GM18526 (cell line): ENCODE measurements around the gene IKZF5.
A peak's percentile ranks its signal among the peaks of the same experiment; 100 is the strongest.

Experiments used
- POLR2A ChIP-seq: IDR thresholded peaks from 3 replicates; pipeline ENCODE4 v1.6.1; 2011; ENCODE audit not compliant: insufficient read length; ENCODE audit errors: extremely low read depth

Gene IKZF5, protein sequence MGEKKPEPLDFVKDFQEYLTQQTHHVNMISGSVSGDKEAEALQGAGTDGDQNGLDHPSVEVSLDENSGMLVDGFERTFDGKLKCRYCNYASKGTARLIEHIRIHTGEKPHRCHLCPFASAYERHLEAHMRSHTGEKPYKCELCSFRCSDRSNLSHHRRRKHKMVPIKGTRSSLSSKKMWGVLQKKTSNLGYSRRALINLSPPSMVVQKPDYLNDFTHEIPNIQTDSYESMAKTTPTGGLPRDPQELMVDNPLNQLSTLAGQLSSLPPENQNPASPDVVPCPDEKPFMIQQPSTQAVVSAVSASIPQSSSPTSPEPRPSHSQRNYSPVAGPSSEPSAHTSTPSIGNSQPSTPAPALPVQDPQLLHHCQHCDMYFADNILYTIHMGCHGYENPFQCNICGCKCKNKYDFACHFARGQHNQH

DNA sequence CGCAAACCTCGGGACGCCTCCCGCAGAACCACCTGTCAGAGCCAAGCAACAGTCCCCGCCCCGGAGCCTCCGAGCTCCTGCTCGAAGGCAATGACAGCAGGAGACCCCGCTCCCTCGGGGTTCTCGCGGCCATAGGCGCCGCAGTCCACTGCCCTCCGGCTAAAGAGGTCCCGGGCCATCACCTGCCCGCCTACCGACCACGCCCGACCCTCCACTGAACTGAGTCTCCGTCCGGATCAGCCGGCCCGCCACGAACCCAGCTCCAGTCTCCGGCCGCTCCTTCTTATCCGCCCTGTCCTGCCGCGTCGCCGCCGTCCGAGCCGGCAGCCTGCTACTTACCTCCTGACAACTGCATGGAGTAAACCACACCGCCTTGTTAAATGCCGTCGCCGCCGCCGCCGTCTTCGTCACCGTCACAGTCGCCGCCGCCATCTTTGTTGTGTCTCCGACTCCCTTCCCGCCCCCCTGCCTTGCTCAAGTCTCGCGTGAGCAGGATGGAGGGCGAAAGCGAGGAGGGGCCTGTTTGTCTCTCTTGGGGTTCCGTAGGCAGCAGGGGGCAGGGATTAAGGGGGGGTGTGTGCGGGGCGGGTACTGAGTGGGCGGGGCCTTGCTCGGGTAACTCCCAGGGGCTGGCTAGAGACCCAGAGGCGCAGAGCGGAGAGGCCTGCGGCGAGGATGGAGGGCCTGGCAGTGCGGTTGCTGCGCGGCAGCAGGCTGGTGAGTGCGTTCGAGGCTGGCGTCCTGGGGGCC lies at the start of gene IKZF5, which contains the start of gene ACADSB:
Gene IKZF5, minus strand, starts transcription at position 441 of the 750 bp plus-strand sequence. CDS start 10,170 bp downstream, outside the sequence.
Gene ACADSB, plus strand, starts transcription at position 652 of the 750 bp plus-strand sequence. Its CDS starts 24 bp downstream, at position 676.
- peak; percentile 96 for TF ChIP-seq POLR2A

DNA sequence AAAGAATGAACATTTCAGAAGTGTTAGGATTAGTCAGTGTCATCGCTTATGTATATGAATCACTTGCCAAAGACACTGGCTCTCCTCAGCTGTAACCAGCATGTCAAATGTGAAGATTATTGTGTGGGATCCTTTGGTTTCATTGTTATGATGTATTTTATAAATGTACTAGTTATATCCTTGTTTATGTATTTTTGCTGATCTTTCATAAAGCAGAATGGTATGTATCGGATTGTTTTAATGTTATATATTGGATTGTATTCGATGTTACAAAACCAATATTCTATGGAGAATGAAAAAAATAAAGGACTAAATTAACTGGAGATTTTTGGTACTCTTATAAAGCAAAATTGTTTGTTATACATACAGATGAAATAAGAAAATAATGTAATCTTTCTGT lies 49.4 kb upstream of the IKZF5 start:
- TF ChIP-seq POLR2A, result no peak

DNA sequence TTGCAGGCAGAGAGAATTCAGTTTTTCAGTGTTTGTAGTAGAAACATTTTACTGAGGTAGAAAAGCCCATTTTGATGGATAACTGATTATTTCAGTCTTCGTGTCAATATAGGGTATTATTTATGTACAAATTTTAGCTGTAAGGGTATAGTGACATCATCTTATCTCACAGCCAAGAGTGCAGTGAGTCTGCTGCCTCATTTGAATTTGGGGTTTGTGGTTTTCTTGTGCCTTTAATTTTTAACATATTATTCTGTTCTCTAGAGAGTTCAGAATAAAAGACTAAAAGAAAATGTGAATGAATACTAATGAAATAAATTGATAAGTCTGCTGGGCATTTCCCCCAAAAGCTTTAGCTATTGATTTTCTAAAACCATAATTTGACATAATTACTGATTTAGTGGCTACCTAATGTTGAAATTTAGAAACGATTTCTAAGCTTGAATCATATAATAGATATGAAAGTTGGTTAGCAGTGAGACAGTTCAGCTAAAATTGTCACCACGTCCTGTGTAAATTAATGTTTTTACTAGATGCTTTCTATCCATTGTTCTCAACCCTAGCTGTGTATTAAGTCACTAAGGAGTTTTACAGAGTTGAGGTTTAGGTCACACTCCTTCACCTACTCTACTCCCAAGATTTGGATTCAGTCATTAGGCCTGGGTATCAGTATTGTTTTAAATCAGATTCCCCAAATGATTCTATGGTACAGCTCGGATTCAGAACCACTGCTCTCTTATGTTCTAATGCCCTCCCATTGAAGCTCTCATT lies 37.6 kb upstream of the IKZF5 start:
- TF ChIP-seq POLR2A, result no peak

DNA sequence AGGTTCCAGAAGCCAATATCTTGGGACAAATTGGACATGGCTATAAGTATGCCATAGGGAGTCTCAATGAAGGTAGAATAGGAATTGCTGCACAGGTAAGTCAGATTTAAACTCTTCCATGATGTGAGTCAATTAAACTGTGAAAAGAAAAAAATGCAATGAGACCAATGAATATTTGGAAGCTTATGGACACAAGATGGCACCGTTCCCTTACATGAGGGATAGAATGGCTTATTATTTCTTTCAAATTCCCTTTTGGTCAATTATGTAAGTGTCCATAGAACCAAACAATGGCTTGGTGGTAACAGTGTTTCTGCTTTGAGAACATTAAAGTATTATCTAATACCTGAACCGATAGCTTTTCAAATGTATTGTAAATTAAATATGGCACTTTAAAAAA lies 35.8 kb upstream of the IKZF5 start:
- TF ChIP-seq POLR2A, result no peak

DNA sequence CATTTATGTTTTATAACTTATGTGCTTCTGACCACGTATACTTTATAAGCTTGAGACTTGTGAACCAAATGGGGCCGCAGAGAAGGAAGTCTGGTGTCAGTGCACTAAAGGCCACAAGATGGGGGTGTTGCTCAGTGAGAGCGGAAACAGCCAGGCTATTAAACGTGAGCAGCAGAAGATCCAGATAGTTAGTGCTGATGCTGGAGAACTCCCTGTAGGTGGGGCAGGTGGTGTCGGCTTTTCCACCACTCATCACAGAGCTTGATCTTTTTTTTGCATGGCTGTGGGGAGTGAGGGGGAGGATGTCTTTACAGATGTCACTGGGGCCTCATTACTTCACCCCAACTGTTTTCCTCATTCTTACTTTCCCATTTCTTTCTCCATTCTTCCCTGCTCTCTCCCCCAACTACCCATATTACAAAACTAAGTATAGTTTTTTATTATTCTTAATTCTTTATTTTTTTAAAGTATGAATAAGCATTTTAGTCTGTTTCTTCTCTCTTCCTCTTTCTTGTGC lies 34.9 kb upstream of the IKZF5 start:
- TF ChIP-seq POLR2A, result no peak

DNA sequence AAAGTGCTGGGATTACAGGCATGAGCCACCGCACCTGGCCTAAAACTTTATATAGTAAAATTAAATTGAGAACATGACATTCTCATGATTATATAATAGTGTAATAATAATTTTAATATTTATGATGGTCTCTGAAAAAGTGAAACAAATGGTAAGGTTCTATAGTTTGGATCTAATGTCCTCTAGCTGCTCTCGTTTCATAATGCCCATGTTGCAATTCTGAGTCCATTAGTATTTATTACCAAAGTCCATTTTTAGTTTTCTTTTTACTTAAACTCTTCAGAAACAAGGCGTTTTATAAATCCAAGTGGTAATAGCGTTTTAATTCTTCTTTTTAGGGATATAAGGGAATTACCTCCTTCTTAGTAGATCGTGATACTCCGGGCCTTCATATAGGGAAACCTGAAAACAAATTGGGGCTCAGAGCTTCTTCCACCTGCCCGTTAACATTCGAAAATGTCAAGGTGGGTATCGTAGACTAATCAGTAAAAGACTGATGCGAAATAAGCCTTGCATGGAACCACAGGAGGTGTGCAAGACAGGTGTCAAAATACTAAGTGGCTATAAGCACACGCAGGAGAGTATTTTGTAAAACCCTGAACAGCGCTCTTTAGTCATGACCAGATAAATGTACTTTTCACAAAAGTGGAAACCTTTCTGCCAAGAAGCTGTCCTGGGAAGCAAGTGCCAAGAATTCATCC lies 34.3 kb upstream of the IKZF5 start:
- no peak for TF ChIP-seq POLR2A

DNA sequence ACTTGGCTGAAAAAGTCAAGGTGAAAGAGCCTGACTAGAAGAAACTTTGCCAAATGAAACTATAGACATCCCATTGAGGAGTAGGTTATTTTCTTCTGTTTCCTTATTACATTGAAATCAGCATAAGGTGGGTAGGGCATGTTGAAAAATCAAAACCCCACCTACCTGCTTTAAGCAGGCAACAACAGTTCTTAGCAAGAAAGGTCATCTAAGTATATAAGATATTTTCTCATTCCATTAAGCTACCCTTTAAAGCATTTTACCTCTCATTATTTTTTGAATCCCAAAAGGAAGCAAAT lies 31.0 kb upstream of the IKZF5 start:
- no peak for TF ChIP-seq POLR2A

DNA sequence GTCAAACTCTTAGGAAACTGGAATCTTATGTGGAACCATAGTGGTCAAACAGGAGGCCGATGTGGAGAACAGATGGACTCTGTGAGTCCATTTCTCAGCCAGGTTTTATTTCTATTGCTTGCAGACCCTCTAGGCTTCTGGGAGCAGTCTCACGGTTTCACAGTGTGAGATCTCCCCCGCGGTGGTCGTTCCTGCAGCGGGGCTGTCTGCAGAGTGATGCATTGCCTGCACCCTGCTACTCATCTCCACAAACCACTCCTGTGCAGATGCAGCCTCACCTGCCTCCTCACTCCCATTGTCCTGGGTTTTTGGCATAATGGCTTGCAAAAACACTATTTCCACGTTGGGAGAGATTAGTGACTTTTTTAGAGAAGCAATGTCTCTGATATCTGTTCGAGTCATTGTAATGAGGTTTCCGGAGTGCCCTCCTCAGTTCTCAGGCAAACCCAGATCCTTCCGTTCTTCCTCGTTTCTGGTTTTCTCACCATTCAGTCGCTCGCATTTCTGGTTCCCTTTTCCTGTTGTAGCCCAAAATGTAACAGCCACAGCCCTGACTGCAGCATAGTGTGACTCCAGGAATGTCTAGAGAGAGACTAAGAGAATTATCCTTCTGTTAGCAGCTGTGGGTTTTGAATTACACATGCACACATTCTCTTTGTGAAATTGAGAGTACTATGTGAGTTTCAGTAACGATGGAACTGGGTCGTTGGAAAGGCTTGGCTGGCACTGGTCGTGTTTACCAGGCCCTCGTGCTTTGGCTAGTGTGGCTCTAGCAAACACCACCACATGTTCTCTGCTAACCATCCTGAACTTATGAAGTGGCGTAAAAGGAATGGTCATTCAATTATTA lies 30.4 kb upstream of the IKZF5 start:
- no peak for TF ChIP-seq POLR2A

DNA sequence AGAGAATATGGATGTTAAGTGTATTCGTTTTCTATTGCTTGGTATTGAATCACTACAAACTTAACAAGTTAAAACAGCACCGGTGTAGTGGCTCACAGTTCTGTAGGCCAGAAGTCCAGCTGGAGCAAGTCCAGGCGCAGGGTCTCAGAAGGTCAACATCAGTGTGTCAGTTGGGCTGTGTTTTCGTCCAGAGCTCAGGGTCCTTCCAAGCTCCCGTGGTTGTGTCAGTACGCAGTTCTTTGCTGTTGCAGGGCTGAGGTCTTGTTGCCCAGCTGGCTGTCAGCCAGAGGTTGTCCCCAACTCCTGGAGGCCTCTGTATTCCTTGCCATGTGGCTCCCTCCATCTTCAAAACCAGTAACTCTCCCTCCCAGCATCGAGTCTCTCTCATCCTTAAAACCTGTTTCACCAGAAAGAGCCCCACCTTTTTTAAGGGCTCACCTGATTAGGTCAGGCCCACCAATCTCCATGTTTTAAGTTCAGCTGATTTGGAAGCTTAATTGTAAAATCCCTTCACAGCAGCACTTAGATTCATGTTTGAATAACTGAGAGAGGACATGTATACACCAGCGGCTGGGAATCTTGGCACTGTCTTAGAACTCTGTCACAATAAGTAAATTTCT lies 27.0 kb upstream of the IKZF5 start:
- TF ChIP-seq POLR2A, result no peak

DNA sequence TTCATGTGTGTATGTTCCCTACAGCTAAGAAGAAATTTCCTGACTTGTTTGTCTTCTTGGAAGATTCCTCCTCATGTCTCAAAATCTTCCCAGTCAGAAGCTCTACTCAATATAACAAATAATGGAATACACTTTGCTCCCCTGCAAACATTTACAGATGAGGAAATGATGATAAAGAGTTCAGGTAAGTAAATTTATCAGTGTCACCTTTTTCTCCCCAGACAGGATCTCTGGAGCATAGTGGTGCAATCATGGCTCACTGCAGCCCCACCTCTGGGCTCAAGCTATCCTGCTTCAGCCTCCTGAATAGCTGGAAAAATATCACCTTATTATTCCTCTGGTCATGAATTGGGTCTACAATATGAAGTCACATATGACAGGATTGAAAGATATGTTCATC lies 25.7 kb upstream of the IKZF5 start:
- no peak for TF ChIP-seq POLR2A

DNA sequence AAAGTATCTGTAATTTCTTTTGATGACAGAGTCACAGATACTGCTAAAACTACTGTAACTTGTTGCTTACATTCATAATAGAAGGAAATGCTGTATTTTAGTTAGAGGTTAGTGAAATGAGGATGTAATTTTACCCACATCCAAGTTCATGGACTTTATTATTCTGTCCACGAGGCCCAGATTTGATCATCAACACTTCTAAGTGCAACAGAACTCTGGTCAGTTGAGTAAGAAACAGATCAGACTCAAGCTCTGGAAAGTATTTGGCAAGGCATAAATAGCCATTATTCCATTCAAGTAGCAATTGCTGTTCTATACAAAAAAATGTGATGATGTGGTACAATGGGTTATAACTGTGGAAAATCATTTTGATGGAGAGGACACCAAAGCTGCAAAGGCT lies 22.5 kb upstream of the IKZF5 start:
- TF ChIP-seq POLR2A, result no peak

DNA sequence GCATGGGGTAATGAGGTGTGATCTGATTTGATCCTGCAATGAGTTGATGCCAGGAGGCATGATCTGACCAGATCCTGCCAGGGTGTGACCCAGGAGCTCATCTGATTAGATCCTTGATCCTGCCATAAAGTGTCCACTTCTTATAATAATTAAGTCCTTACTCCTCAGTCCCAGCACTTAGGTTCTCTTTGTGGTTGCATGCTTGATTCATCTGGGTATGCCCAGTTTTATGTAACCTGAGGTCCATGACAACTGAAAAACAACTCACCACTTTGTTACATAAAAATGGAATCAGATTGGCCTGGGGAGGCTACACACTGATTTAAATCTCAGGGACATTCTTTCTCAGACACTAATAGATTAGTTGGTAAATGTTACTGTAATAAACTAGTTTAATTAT lies 19.3 kb upstream of the IKZF5 start:
- TF ChIP-seq POLR2A, result no peak

DNA sequence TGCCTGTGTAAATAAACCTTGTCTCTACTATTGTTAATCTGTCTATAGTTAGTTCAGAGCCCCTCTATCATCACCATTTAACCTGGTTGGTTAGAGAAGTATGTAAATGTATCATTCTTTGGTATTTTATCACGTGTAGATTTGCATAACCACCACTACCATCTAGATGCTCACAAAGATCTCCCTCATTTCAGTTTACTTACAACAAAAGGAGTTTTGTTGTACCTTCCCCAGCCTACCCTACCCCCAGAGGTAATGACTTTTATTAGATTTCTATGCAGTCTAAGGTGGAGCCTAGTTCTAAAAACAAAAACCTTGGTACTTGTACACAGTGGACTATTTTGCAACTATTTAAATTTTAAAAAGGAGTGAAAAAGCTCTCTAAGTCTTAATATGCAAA lies 17.7 kb upstream of the IKZF5 start:
- TF ChIP-seq POLR2A, result no peak

DNA sequence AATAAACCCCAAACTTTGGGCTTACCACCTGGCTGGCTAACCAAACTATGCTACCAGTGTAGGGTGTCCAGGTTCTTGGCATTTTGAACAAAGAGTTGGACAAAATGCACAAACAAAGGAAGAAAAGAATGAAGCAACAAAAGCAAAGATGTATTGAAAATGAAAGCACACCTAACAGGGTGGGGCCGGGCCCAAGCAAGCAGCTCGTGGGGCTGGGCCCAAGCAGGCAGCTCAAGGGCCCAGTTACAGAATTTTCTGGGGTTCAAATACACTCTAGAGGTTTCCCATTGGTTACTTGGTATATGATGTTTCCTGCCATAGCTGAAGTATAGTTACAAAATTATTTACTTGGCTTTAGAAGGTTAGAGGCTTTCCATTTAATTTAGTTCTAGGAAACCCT lies 15.9 kb upstream of the IKZF5 start:
- no peak for TF ChIP-seq POLR2A

DNA sequence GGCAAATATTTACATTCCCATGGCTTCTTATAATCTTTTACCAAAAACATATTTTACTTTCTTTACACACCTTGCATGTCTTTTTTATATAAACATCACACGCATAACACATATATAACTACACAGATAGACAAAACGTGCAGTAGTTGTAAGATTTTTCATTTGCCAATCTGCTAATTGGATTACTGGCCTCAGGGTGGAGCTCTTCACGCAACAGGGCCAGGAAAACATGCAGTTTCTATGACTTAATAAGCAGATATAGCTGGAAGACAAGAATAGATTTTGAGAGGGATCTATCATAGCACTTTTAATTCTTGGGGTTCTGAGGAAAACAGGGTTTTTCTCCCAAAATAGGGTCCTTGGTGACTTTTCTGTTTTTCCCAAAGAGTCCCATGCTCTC lies 12.9 kb upstream of the IKZF5 start:
- no peak for TF ChIP-seq POLR2A
